Kidney (tissue), 14 donors: Measurements from ENCODE around the gene SLC7A7. TPM values are rescaled to one million over a fixed set of nuclear protein-coding genes. Genes with fewer than 3 reads are reported as not detected.

Experiments used
- DNase-seq, 5 donors: peaks; one replicate each; pipeline ENCODE4 v3.0.0-alpha.2; 2013 to 2020
- FAIRE-seq: peaks from 2 replicates; lab custom pipeline; 2012; peaks lifted over from hg19 to GRCh38; lab: Jason Lieb, UNC
- H3K27ac ChIP-seq, 2 donors: one replicate each; pipeline ENCODE4 v1.7.0; 2013; ENCODE audit warnings: low read depth in 2 of 2, low read length in 2 of 2, inconsistent platforms in 1 of 2
- H3K27me3 ChIP-seq: one replicate; pipeline ENCODE4 v1.7.1; 2013; ENCODE audit warnings: low read length, inconsistent platforms; ENCODE audit not compliant: control insufficient read depth, insufficient read depth
- H3K36me3 ChIP-seq, 3 donors: one replicate each; pipeline versions ENCODE4 v1.7.0 to v1.7.1; 2013; ENCODE audit warnings: low read length in 3 of 3, control low read depth in 1 of 3, inconsistent platforms in 1 of 3; ENCODE audit not compliant: insufficient read depth in 3 of 3, control insufficient read depth in 2 of 3
- H3K4me1 ChIP-seq, 3 donors: one replicate each; pipeline versions ENCODE4 v1.7.0 to v1.7.1; 2013; ENCODE audit warnings: low read length in 3 of 3, inconsistent platforms in 1 of 3, low read depth in 1 of 3; ENCODE audit not compliant: control insufficient read depth in 2 of 3, insufficient read depth in 2 of 3
- H3K4me3 ChIP-seq, 3 donors: one replicate each; pipeline versions ENCODE4 v1.7.0 to v1.8.1; 2013; ENCODE audit warnings: low read length in 3 of 3, control low read depth in 1 of 3, inconsistent platforms in 1 of 3
- H3K9ac ChIP-seq, 3 donors: one replicate each; pipeline versions ENCODE4 v1.7.0 to v1.7.1; 2013; ENCODE audit warnings: low read length in 3 of 3, control low read depth in 1 of 3, inconsistent platforms in 1 of 3
- H3K9me3 ChIP-seq, 3 donors: one replicate each; pipeline versions ENCODE4 v1.7.0 to v1.7.1; 2013; ENCODE audit warnings: low read length in 3 of 3, control low read depth in 1 of 3, inconsistent platforms in 1 of 3; ENCODE audit not compliant: control insufficient read depth in 2 of 3, insufficient read depth in 1 of 3
- intact Hi-C: fragments of 100-400 bp; cut with DNase I; formaldehyde crosslinking; loops from one replicate; pipeline ENCODE4 v1.11.1; 2022
- polyA plus RNA-seq: library from polyadenylated mRNA; stranded (reverse); fragments of 350-450 nt; fragmentation: Illumina TruSeq; extraction: RNeasy Lipid Tissue Mini Kit (QIAGEN cat#74804); gene quantifications from one replicate; pipeline ENCODE4 v1.2.3, GENCODE V29; 2014; ENCODE audit warnings: low read depth, low replicate concordance; ENCODE audit not compliant: insufficient read depth
- total RNA-seq: library from RNA; stranded (reverse); fragmentation: NEBNext Ultra II Directional; extraction: Animal tissue kit (Norgen Biotek cat#: 25700); gene quantifications from one replicate; pipeline ENCODE4 v1.2.1, GENCODE V29; 2021
- TF ChIP-seq, protein P1 (sequence below): IDR thresholded peaks from 3 replicates; pipeline ENCODE4 v1.5.1; 2012; ENCODE audit warnings: mild to moderate bottlenecking, moderate library complexity, borderline replicate concordance; ENCODE audit not compliant: insufficient read depth; ENCODE audit errors: extremely low read depth
- donor health status: control.
- donor health status: control.
- donor health status: control.
- donor health status: control.
- donor health status: control.
- donor health status: DM: yes; HTN: yes; CAD: no.
- donor health status: Normal renal cell carcinoma (clear cell type).

SLC7A7 gene
- total and polyA plus RNA-seq, 2 donors from 2014 or later: 26.6 to 235 TPM

DNA sequence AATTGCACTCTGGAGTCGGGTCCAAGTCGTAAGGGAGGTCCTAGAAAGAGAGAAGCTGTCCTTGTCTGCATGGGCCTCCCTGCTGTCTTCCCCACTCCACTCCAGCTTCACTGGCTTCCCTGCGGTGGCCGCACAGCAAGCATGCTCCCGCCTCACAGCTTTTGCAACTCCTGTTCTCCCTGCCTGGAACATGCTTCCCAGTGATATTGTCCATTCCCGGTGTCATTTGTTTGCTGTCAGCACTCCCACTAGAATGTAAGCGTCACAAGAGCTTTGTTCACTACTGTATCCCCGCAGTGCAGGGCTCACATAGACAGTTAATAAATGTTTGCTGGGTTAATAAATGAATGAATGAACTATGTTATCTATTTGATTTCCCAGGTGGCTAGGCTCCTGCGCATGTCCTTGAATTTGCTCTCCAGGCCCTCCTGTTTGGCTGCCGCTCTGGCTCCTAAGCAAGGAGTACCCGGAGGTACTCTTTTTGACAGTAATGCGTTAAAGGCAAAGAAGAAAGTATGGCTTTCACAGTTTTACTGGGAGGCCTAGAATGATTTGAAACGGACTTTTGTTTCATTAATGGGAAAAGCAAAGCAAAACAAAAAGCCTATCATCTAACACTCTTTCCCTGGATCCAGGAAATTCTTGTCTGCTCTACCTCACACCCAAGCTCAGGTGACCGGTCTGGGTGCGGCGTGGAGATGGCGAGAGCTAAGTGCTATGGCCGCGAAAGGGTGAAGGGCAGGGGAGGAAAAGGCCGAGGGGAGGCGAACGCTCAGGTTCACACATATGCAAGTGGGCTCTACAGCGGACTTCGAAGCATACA is 6.2 kb upstream of the SLC7A7 start:
- H3K4me3 ChIP-seq: peak overlapping the region in 1 of 3 donors; percentile 47
- FAIRE-seq (no peak), DNase-seq (peak in 4 of 5 donors; percentile 52 to 77 (median 66))
- intact Hi-C loops: no loop called here
- no peaks in the 10 kb centered on the region for H3K9me3 ChIP-seq
- TF ChIP-seq, protein P1, sequence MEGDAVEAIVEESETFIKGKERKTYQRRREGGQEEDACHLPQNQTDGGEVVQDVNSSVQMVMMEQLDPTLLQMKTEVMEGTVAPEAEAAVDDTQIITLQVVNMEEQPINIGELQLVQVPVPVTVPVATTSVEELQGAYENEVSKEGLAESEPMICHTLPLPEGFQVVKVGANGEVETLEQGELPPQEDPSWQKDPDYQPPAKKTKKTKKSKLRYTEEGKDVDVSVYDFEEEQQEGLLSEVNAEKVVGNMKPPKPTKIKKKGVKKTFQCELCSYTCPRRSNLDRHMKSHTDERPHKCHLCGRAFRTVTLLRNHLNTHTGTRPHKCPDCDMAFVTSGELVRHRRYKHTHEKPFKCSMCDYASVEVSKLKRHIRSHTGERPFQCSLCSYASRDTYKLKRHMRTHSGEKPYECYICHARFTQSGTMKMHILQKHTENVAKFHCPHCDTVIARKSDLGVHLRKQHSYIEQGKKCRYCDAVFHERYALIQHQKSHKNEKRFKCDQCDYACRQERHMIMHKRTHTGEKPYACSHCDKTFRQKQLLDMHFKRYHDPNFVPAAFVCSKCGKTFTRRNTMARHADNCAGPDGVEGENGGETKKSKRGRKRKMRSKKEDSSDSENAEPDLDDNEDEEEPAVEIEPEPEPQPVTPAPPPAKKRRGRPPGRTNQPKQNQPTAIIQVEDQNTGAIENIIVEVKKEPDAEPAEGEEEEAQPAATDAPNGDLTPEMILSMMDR: no peak
- no peaks in the 10 kb centered on the region for H3K36me3 ChIP-seq
- peak overlapping the region; percentile 40 to 67 for H3K27ac ChIP-seq
- H3K9ac ChIP-seq: no peak overlapping the region
- peaks cover 0 to 16% (median 13%) of the 10 kb centered on the region in 3 donors for H3K4me1 ChIP-seq
- H3K27me3 ChIP-seq: no peaks in the 10 kb centered on the region

DNA sequence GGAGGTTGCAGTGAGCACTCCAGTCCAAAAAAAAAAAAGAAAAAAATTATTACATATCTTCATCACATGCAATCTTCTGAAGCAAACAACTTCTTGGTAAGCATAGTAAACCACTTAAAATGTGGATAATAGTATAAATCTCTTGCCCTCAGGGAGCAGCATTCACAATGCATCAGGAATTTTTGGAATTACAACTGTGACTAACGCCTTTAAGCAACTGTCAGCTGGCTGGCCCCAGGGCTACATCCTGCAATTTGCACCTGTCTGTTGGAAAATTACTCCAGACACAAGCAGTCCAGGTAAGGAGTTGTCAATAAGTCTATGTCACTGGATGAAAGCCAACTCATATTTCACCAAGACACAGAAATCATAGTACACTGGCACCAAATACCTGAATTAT is 5.5 kb upstream of the SLC7A7 start:
- intact Hi-C loops: no loop called here
- FAIRE-seq (no peak), DNase-seq (no peak)
- H3K27ac ChIP-seq: peak overlapping the region in 1 of 2 donors; percentile 15
- no peaks in the 10 kb centered on the region for H3K9me3 ChIP-seq
- peaks cover 0 to 16% (median 13%) of the 10 kb centered on the region in 3 donors for H3K4me1 ChIP-seq
- no peaks in the 10 kb centered on the region for H3K36me3 ChIP-seq
- TF ChIP-seq, protein P1: no peak
- no peaks in the 10 kb centered on the region for H3K27me3 ChIP-seq
- H3K4me3 ChIP-seq: no peak overlapping the region
- H3K9ac ChIP-seq: no peak overlapping the region

DNA sequence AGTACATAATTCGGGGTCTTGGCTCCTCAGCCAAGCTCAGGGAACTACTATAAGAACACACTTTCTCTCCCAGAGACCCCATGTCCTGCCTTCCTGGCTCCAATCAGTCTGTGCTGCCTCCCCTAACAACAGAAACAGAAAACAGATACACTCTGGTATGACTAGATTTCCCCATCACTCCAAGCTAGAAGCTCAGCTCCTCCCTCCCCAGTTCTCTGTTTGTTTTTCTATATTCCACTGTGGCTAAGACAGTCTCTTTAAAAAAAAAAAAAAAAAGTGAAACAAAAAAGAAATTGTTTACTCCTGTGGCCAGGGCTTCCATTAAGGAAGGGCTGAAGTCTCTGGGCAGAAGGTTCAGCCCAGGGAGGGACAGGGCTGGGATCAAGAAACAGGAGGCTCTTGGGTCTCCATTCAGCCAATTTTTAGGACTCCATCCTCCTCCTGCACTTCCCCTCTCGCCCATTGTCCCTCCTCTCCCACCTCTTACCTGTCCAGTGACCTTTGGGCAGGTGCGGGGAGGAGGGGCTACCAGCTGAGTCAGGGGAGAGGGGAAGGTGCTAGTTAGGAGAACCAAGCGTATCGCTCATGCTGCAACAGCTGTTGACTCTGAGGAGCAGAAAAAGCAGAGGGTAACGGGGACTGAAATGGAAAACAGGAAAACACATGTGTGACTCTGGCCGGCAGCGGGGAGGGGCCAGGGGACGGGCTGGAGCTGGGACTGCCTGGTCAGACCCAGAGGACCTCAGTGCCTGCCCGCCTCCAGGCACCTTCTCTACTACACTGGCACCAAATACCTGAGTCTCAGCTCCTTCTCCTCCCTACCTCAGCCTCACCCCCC is 4.1 kb upstream of the SLC7A7 start:
- Histone ChIP-seq H3K36me3 (no peaks in the 10 kb centered on the region), H3K9ac (peak overlapping the region in 1 of 3 donors; percentile 52), H3K4me3 (peak overlapping the region in 2 of 3 donors; percentile 50 to 56), H3K9me3 (no peaks in the 10 kb centered on the region), H3K27me3 (no peaks in the 10 kb centered on the region), H3K4me1 (peaks cover 0 to 16% (median 9%) of the 10 kb centered on the region in 3 donors), H3K27ac (peak overlapping the region; percentile 64 to 71)
- DNase-seq: peak in 3 of 5 donors; percentile 41 to 84 (median 72)
- FAIRE-seq: no peak
- intact Hi-C loops: no loop called here
- TF ChIP-seq, protein P1: no peak
